GM21723 (cell line): ENCODE measurements around the gene GNG8.

Experiments
- ATAC-seq: cut with Tn5 transposase; IDR thresholded peaks from one replicate; pipeline ENCODE4 v1.9.1; 2021; ENCODE audit warnings: mild to moderate bottlenecking, moderate library complexity; ENCODE audit not compliant: unreplicated experiment

GNG8 gene

DNA sequence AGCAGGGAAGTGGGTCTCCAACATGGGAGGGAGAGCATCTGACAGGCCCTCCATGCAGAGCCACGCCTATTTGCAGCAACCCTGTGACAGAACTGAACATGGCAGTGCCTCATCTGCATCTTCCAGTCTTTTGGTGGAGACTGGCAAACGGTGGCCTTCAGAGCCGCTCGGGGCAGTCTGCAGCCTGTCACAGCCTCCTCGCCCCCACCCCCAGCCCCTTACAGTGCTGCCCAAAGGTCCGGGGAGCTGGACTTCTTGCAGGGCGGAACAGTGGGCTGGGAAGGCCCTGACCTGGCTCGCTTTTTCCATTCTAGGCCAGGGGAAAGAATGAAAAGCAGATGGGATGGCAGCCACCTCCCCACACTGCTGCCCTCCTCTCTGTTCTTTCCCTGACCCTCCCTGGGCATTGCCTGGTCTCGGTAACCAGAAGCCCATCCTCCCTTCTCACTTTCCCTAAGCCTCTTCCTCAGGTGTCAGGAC lies 32.2 kb downstream of the GNG8 start:
- ATAC-seq: no peak

DNA sequence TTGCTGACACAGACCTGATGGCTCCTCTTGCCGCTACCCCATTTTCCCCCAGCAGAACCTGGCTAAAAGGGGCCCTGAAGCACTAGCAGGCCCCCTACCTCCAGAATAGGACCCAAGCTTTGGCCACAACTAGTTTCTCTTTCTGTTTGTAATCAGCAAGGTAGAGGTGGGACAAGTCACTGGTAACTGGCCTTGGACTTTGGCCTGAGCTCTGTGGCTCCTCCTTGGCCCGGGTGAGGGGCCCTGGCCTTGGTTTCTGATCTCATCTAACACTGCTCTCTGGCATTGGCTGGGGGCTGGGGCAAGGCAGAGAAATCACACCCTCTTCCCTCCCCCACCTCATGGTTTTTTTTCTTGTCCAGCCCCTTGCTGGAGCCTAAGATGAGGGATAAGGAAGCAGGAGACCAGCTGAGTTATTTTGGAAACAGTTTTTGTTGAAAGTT lies 32.8 kb downstream of the GNG8 start:
- no peak for ATAC-seq

DNA sequence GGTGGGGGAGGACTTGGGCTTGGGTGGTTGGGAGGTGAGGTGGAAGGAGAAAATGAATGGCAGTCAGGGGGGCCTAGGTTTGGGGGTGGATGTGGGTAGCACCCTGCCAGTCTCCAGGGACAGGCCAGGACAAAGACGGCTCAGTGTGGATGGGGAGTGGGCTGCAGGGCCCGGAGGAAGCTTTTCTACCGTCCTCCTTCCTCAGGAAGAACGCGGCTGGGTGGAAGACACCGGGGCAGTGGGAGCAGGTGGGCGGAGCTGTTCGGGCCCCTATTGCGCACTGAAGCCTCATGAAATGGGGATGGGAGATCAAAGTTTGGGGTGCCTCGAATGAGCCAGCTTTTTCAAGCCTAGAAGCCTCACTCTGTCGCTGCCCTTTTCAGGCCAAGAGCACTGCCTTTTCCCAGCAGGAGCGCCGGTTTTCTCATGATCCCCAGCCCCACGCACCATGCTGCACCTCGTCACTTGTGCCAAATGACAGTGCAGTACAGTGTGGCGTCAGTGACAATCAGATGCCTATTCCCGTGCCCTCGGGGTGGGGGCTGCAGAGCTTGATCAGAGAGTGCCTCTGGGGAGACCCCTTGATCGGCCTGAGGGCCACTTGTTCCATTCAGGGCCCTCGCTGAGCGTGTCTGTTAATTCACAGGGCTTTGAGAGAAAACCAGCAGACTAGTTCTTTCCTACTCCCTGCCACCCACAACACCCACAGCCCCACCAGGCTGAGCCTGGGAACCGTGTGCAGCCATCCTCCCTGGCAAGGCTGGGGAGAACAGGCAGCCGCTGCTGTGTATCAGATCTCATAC lies 33.4 kb downstream of the GNG8 start:
- no peak for ATAC-seq

DNA sequence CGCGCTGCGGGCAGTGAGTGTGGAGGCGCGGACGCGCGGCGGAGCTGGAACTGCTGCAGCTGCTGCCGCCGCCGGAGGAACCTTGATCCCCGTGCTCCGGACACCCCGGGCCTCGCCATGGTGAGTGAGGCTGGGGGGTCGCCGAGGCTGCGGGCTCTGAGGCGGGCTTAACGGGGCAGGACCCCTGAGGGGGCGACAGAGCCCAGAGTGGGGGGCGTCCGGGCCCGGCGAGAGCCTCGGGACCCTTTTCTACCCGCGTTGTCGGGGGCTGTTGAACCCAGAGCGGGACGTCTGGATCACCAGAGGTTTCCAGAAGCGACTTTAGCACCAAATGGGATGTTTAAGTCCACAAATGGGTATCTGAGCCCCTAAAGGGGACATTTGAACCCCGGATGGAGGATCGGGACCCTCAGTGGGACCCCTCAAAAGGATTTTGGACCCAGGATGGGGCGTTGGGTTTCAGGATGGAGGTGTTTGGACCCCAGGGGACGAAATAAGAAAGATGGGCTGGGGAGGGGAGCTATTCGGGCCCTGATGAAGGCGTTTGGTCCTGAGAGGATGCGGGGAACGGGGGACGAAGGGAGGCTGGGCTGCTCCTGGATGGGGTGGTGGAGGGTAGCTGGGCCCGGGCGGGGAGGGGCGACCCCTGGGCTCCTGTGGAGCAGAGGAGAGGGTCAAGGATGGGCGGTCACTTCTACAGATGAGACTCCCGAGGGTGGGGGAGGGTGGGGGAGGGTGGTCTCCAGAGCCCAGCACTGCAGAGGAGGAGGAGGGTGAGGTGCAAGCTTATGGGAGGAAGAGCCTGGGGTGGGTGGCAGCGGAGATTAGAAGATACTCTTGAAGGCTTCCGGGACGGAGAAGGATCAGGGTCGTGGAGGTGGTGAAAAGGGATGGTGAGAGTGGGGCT lies 34.4 kb downstream of the GNG8 start, which contains the start of gene CALM3:
TSS of gene CALM3 (plus strand) at position 13 of the 907 bp plus-strand sequence. CDS start at position 118, 105 bp downstream.
- no peak for ATAC-seq

DNA sequence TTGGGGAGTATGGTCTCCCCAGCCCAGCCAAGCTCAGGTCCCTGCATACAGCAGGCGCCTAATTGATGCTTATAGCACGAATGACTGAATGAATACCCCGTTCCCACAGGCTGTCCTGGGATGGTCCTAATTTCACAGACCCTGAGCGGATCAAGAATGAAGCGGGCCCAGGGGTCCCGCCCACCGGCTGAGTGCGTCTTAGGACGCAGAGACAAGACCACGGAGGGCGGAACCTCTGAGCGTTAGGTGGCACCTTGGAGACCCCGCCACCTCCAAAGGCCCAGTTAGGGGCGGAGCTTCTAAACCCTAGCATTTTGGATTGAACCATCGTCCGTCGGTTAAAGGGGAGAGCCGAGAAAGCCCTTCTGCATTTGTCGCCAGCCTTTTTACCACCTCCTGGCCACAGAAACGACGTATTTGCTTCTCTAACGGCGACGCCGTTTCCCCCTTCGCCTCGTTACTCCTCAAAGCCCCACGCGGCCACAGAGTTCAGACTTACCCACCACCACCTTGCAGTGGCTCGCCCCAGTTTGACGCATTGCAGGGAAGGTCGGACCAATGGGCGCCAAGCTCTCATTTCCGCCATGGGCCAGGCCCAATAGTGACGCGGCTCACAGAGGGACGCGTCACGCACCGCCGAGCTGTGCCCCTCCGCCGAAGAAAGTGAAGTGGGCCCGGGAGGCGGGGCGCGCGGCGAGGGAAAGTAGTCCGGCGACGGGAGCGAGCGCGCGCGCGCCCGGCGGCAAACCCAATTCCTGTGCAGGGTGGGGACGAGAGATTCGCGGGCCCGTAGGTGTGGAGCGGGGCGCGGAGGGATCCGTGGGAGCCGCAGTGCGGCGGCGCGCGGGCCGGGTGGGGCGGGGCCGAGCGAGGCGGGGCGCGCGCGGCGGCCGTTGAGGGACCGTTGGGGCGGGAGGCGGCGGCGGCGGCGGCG lies 35.4 kb downstream of the GNG8 start:
- ATAC-seq: peak; percentile 77

DNA sequence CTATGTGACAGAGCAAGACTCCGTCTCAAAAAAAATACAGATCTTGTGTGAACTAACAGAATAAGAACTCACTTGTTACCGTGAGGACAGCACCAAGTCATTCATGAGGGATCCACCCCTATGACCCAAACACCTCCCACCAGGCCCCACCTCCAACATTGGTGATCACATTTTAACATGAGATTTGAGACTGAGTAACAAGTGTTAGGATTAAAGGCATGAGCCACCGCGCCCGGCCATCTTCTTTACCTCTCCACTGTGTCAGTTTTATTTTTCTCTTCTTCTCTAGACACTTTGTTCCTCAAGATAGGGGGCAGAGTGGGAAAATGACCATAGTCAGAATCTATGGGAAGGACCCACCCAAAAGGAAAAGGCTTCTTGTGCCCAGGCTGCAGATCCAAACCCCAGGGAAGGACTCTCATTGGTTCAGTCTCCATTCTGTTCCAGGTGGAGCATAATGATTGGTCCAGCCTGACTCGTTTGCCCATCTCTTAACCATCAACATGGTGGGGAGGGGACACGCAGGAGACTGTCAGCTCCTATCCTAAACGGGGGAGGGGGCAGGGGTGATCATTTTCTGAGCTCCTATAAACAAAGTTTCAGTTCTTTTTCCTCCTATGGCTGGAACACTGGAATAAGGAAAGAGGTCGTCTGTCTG lies 36.2 kb downstream of the GNG8 start:
- no peak for ATAC-seq

DNA sequence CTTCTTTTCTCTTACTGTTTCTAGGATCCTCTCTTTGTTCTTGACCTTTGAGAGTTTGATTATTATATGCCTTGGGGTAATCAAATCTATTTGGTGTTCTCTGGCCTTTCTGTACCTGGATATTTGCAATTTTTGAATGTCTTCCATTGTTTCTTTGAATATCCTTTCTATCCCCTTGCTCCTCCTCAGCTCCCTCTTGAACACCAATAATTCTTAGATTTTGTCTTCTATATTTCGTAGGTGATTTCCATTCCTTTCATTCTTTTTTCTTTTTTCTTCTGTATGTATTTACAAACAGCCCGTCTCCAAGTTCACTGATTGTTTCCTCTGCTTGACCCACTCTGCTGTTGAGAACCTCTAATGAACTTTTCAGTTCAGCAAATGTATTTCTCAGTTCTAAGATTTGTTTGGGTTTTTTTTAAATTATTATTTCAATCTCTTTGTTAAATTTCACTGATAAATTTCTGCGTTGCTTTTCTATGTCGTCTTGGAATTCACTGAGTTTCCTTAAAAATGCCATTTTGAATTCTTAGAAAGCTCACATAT lies 37.6 kb downstream of the GNG8 start:
- no peak for ATAC-seq

DNA sequence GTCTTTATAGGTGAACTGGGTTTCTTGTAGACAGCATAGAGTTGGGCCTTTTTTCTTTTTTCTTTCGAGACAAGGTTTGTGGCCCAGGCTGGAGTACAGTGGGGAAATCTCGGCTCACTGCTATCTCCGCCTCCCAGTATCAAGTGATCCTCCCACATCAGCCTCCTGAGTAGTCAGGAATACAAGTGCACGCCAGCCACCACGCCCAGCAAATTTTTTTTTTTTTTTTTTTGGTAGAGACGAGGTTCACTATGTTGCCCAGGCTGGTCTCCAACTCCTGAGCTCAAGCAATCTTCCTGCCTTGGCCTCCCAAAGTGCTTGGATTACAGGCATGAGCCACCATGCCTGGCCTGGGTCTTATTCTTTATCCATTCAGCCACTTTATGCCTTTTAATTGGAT lies 40.0 kb downstream of the GNG8 start:
- ATAC-seq: no peak

DNA sequence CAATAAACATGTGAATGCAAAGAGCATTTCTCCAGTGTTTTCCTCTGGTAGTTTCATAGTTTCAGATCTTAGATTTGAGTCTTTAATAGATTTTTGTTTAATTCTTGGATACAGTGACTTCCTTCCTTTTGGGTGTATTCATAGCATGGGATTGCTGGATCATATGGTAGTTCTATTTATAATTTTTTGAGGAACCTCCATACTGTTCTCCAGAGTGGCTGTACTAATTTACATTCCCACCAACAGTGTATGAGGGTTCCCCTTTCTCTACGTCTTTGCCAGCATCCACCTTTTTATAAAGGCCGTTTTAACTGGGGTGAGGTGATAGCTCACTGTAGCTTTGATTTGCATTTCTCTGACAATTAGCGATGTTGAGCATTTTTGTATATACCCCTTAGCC lies 44.1 kb downstream of the GNG8 start:
- ATAC-seq: no peak

DNA sequence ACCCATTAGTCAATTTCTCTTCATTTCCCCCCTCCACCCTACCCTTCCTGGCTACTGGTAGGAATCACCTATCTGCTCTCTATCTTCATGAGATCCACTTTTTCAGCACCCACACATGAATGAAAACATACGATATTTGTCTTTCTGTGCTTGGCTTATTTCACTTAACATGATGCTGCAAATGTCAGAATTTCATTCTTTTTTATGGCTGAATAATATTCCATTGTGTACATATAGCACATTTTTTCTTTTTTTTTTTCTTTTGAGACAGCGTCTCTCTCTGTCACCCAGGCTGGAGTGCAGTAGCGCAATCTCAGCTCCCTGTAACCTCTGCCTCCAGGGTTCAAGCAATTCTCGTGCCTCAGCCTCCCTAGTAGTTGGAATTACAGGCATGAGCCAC lies 44.7 kb downstream of the GNG8 start:
- ATAC-seq: no peak

DNA sequence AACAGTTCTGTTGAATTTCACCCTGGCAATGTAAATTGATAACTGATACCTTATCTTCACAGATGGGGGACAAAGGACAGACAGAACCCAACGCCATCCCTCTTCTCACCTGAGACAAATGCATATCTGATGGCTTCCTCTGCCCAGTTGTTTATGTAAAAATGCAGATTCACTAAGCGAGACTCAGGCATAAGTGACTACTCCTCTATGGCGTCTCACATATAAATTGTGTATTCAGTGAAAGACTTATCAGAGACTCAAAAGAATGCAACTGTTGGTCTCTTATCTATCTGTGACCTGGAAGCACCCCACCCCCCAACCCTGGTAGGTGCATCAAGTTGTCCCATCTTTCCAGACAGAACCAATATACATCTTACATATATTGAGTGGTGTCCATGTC lies 48.1 kb downstream of the GNG8 start:
- no peak for ATAC-seq

DNA sequence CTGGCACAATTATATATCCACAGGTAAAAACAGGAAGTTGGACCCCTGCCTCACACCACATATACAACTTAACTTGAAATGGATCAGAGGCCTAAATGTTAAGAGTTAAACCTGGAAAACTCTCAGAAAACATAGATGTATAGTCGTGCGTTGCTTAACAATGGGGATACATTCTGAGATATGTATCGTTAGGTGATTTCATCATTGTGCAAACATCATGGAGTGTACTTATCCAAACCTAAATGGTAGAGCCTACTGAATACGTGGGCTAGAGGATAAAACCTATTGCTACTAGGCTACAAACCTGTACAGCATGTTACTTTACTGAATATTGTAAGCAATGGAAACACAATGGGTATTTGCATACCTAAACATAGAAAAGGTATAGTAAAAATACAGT lies 49.7 kb downstream of the GNG8 start:
- ATAC-seq: no peak

DNA sequence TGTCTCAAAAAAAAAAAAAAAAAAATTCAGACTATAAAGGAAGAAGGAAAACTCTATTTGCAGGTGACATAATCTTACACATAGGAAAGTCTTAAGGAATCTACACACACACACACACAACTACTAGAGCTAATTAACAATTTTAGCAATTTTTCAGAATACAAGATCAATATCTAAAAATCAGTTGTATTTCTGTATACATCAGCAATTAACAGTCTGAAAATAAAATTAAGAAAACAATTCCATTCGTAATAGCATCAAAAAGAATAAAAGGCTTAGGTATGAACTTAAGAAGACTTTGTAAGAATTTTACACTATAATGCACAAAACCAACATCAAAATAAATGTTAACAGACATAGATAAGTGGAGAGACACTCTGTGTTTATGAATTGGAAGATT lies 50.5 kb downstream of the GNG8 start:
- ATAC-seq: no peak
